Inflammatory macrophage treated with lipopolysaccharide for 4 hours (primary cell): ENCODE measurements around the gene CAMKK2.
"Not testable (repeated sequence)": the region's sequence is repeated elsewhere in the genome, so short reads cannot be mapped to it uniquely, and the experiment has no call there.

Experiments
- DNase-seq: peaks from one replicate; pipeline ENCODE4 v3.0.0-alpha.2; 2020

CAMKK2 gene

GRCh38 chr12:121278169-121279070 is 18.1 kb downstream of the CAMKK2 start:
- DNase-seq = peak; percentile 96

GRCh38 chr12:121277374-121277759 is 19.1 kb downstream of the CAMKK2 start:
- peak; percentile 78 for DNase-seq

- DNase-seq = no peak
These were observed 22.3 kb downstream of the CAMKK2 start for GRCh38 chr12:121274036-121274763.

GRCh38 chr12:121273364-121273896 is 23.1 kb downstream of the CAMKK2 start:
- DNase-seq = no peak

- no peak for DNase-seq
These were observed 28.7 kb downstream of the CAMKK2 start for GRCh38 chr12:121267822-121268221.

GRCh38 chr12:121264951-121265515 is 31.5 kb downstream of the CAMKK2 start:
- no peak for DNase-seq

- no peak for DNase-seq
These were observed 32.4 kb downstream of the CAMKK2 start for GRCh38 chr12:121264135-121264534.

- no peak for DNase-seq
These were observed 33.1 kb downstream of the CAMKK2 start for GRCh38 chr12:121263206-121263935.

GRCh38 chr12:121261398-121261797 is 35.1 kb downstream of the CAMKK2 start:
- DNase-seq = no peak

GRCh38 chr12:121260091-121260490 is 36.4 kb downstream of the CAMKK2 start:
- no peak for DNase-seq

- DNase-seq = no peak
These were observed 37.4 kb downstream of the CAMKK2 start for GRCh38 chr12:121259074-121259473.

- DNase-seq = not testable (repeated sequence)
These were observed 38.6 kb downstream of the CAMKK2 start for GRCh38 chr12:121257704-121258449.

GRCh38 chr12:121255433-121255832 is 41.1 kb downstream of the CAMKK2 start:
- no peak for DNase-seq

GRCh38 chr12:121253638-121254335 is 42.7 kb downstream of the CAMKK2 start:
- peak; percentile 31 for DNase-seq

GRCh38 chr12:121252712-121253345 is 43.7 kb downstream of the CAMKK2 start:
- DNase-seq = no peak

GRCh38 chr12:121251838-121252237 is 44.7 kb downstream of the CAMKK2 start:
- DNase-seq = no peak

- DNase-seq = no peak
These were observed 46.1 kb downstream of the CAMKK2 start for GRCh38 chr12:121250359-121250758.

GRCh38 chr12:121248622-121249021 is 47.9 kb downstream of the CAMKK2 start:
- no peak for DNase-seq

- no peak for DNase-seq
These were observed 49.5 kb downstream of the CAMKK2 start for GRCh38 chr12:121246893-121247557.

GRCh38 chr12:121245951-121246350 is 50.6 kb downstream of the CAMKK2 start:
- no peak for DNase-seq
